Heart left ventricle (tissue), 16 donors: ENCODE results near the gene PADI6. TPM values are rescaled to one million over a fixed set of nuclear protein-coding genes. Genes with fewer than 3 reads are reported as not detected.

ENCODE experiments used
- ATAC-seq, 4 donors: fragments of 200-7000 bp; cut with Tn5 transposase; one replicate each; pipeline ENCODE4 v1.9.1; 2020 to 2022; ENCODE audit warnings: moderate library complexity in 4 of 4, mild to moderate bottlenecking in 3 of 4, moderate number of reproducible peaks in 1 of 4
- DNase-seq, 5 donors: peaks; one replicate each; pipeline ENCODE4 v3.0.0-alpha.2; 2020
- H3K27ac ChIP-seq, 12 donors: fragments of 200-600 bp; sonication (generic) in 4 of 12; one replicate each; pipeline versions ENCODE4 v1.5.0 to v1.8.0; 2016 to 2022; ENCODE audit warnings: mild to moderate bottlenecking in 2 of 12
- H3K27me3 ChIP-seq, 9 donors: fragments of 200-600 bp; sonication (generic) in 2 of 9; one replicate each; pipeline versions ENCODE4 v1.5.1 to v1.8.0; 2016 to 2022; ENCODE audit warnings: mild to moderate bottlenecking in 3 of 9
- H3K36me3 ChIP-seq, 9 donors: fragments of 200-600 bp; sonication (generic) in 2 of 9; one replicate each; pipeline versions ENCODE4 v1.5.0 to v1.8.0; 2018 to 2022; ENCODE audit warnings: mild to moderate bottlenecking in 2 of 9
- H3K4me1 ChIP-seq, 12 donors: fragments of 200-600 bp; sonication (generic) in 4 of 12; one replicate each; pipeline versions ENCODE4 v1.5.0 to v1.8.0; 2016 to 2022; ENCODE audit warnings: mild to moderate bottlenecking in 3 of 12
- H3K4me3 ChIP-seq, 12 donors: fragments of 200-600 bp; sonication (generic) in 4 of 12; one replicate each; pipeline versions ENCODE4 v1.5.0 to v1.8.0; 2017 to 2022; ENCODE audit warnings: mild to moderate bottlenecking in 9 of 12, moderate library complexity in 4 of 12
- H3K9me3 ChIP-seq, 12 donors: fragments of 200-600 bp; sonication (generic) in 4 of 12; one replicate each; pipeline versions ENCODE4 v1.5.0 to v1.8.0; 2016 to 2022; ENCODE audit warnings: mild to moderate bottlenecking in 1 of 12
- POLR2A ChIP-seq, 2 donors: fragments of 450-650 bp; IDR thresholded peaks; one replicate each; pipeline ENCODE4 v1.6.1; 2017; ENCODE audit warnings: antibody characterized with exemption in 2 of 2, mild to moderate bottlenecking in 2 of 2, moderate library complexity in 2 of 2
- WGBS, 4 donors: extraction: QIAGEN DNeasy Blood & Tissue Kit in 2 of 4; methylation state at CpG; one replicate each; pipeline versions ENCODE4 v1.1.5 to v1.1.7; 2013 to 2018; 5-methylcytosine and 5-hydroxymethylcytosine counted together
- intact Hi-C, 10 donors: fragments of 100-400 bp; cut with DNase I; formaldehyde crosslinking; loops; one replicate each; pipeline versions ENCODE4 v1.11.1 to v1.14.2; 2022
- polyA plus RNA-seq, 2 donors: library from polyadenylated mRNA; stranded (reverse); fragments of 200-250 nt; gene quantifications; one replicate each; pipeline ENCODE4 v1.2.3, GENCODE V29; 2013
- total RNA-seq, 9 donors: library from RNA; depleted of rRNA in 2 of 9; stranded (reverse); fragments of >200 nt in 2 of 9; fragmentation: NEBNext Ultra II Directional in 3 of 9; extraction: Animal tissue kit (Norgen Biotek cat#: 25700) in 3 of 9; gene quantifications; one replicate each; pipeline versions ENCODE4 v1.1.0 to v1.2.4, GENCODE V29; 2016 to 2023
- TF ChIP-seq, protein P1 (sequence below), 12 donors: fragments of 200-600 bp; sonication (generic) in 4 of 12; IDR thresholded peaks; one replicate each; pipeline versions ENCODE4 v1.5.0 to v1.8.0; 2018 to 2022; ENCODE audit warnings: antibody characterized with exemption in 12 of 12, mild to moderate bottlenecking in 5 of 12
- donor health status: ischemic (EF 13 %, LVEDD 7.1; RV severe dilation, severe dysfunction).
- donor health status: healthy with polysubstance abuse.
- donor health status: DM: no; HTN: yes; CAD: no.
- donor health status: DM: no; HTN: no; CAD: no.
- donor health status: ischemic (EF 25% LVEDD 6.9; RV normal size, moderate dysfunction).
- donor health status: ischemic (EF 25% LVEDD 5.7; RV mildly dilated, moderate dysfunction).
- donor health status: healthy.
- donor health status: DM: yes; HTN: yes; CAD: no.
- donor health status: ischemic (EF 35%, LVEDD 5.7; RV mildly dilated, moderate dysfunction).
- donor health status: nonischemic (EF 11% LVEDD 7.7; RV severe dilation, severe dysfunction).
- donor health status: DM: yes; HTN: yes; CAD: no.
- donor health status: PGD.
- donor health status: ischemic (EF 29% LVEDD 5.4; RV normal size, mild dysfunction).
- donor health status: nonischemic (EF 23%, LVEDD 6.1; RV moderate dilation, normal function).

Gene PADI6
- total and polyA plus RNA-seq, 11 donors = not detected

DNA sequence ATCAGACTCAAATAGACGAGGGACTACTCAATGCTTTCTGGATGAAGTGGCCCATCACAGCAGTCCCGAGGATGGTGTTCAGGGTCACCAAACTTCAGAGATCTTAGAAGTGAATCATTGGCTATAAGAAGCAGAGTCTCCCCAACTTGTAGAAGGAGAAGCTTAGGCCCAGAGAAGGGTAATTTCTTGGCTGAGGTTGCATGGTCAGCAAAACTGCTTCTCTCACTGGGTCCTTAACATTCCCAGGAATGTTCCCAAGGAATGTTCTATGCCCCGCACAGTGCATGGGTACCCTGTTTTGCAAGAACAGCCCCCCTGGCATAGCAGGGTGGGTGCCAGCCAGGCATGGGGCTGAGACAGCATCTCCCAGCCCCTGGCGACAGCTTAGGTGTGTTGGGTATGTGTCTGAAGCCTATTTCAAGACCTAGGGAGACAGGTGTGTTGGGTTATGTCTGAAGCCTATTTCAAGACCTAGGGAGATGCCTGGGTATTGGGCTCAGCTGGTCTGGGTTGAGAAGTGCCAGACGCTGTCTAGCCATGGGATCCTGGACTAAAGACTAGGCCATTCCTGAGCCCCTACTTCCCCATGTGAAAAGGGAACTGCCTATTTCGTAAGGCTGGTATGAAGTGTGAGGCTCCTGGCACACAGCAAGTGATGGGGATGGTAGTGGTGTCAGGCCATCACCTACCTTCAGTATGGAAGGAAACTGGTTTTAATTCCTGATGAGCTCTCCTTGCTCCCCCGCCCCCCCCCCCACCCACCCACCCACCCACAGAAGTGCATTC lies 26.1 kb downstream of the PADI6 start:
- H3K27me3 ChIP-seq = no peaks in the 10 kb centered on the region
- no peak for TF ChIP-seq POLR2A (IDR thresholded peaks at IDR 0.05)
- TF ChIP-seq, protein P1, sequence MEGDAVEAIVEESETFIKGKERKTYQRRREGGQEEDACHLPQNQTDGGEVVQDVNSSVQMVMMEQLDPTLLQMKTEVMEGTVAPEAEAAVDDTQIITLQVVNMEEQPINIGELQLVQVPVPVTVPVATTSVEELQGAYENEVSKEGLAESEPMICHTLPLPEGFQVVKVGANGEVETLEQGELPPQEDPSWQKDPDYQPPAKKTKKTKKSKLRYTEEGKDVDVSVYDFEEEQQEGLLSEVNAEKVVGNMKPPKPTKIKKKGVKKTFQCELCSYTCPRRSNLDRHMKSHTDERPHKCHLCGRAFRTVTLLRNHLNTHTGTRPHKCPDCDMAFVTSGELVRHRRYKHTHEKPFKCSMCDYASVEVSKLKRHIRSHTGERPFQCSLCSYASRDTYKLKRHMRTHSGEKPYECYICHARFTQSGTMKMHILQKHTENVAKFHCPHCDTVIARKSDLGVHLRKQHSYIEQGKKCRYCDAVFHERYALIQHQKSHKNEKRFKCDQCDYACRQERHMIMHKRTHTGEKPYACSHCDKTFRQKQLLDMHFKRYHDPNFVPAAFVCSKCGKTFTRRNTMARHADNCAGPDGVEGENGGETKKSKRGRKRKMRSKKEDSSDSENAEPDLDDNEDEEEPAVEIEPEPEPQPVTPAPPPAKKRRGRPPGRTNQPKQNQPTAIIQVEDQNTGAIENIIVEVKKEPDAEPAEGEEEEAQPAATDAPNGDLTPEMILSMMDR (IDR thresholded peaks at IDR 0.05) = no peak
- no peaks in the 10 kb centered on the region for H3K36me3 ChIP-seq
- intact Hi-C loops = no loop called here
- no peak overlapping the region for H3K4me3 ChIP-seq
- ATAC-seq (no peak), DNase-seq (no peak)
- H3K27ac ChIP-seq = no peak overlapping the region
- 75 to 92% (median 84%) methylated on average over 4 to 7 of the region's 7 CpGs for WGBS, 4 donors
- no peaks in the 10 kb centered on the region for H3K9me3 ChIP-seq
- H3K4me1 ChIP-seq = no peaks in the 10 kb centered on the region

DNA sequence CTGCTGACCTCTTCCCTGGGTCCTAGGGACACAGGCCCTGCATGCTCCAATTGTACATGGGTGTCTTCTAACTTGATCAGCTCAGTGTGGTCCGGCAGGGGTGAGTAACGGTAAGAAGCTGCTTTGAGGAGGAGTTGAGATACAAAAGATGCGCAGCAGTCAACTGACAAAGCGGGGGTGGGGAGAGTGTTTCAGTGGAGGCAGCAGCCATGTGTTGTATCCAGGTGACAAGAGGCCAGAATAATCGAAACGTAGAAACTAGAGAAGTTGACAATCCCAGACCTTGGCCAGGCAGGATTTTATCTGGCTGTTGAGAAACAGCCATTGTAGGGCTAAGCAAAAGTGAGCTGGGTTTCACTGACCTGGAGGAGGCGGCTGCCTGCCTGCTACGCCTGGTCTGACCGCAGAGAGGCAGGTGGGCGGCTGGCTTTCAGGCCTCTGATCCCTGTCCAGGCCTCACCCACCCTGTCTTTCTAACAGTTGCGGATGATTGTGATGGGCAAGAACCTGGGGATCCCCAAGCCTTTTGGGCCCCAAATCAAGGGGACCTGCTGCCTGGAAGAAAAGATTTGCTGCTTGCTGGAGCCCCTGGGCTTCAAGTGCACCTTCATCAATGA lies 28.8 kb downstream of the PADI6 start:
- DNase-seq = no peak
- Histone ChIP-seq H3K36me3 (no peaks in the 10 kb centered on the region), H3K4me1 (no peaks in the 10 kb centered on the region), H3K27me3 (no peaks in the 10 kb centered on the region), H3K27ac (no peak overlapping the region), H3K9me3 (no peaks in the 10 kb centered on the region), H3K4me3 (no peak overlapping the region)
- ATAC-seq = no peak
- TF ChIP-seq, protein P1 (IDR thresholded peaks at IDR 0.05) = no peak
- no peak for TF ChIP-seq POLR2A (IDR thresholded peaks at IDR 0.05)
- WGBS, 4 donors = 81 to 86% (median 85%) methylated on average over 11 of the region's 11 CpGs
- intact Hi-C loops = loop anchor here in 5 of 10 donors (5.0 to 10.0 kb wide), 2 partner anchors 274 to 276 kb away; no protein-coding TSS in a partner anchor

DNA sequence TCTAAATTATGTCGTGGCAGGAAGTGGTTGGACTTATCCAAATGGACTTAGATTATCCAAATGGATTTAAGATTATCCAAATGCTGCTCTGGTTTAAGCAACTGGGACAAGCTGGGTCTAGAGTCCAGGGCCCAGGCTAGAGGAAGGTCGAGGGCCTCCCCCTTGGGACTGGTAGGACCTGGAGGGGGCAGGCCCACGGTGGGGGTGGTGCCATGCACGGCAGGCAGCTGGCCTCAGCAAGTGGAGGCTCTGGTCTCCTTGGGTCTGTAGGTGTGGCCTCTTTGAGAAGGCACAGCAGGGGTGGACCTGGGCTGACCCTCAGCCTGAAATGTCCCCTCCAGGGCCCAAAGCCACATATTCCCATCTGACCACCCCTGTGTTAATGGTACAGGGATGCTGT lies 29.8 kb downstream of the PADI6 start:
- WGBS, 4 donors = 49 to 63% (median 57%) methylated on average over 4 of the region's 4 CpGs
- ATAC-seq (no peak), DNase-seq (no peak)
- H3K4me1 ChIP-seq = no peaks in the 10 kb centered on the region
- TF ChIP-seq, protein P1 (IDR thresholded peaks at IDR 0.05) = no peak
- no peak for TF ChIP-seq POLR2A (IDR thresholded peaks at IDR 0.05)
- no peaks in the 10 kb centered on the region for H3K27me3 ChIP-seq
- intact Hi-C loops = loop anchor here in 5 of 10 donors (5.0 to 10.0 kb wide), 2 partner anchors 275 to 277 kb away; no protein-coding TSS in a partner anchor
- H3K4me3 ChIP-seq = no peak overlapping the region
- H3K27ac ChIP-seq = no peak overlapping the region
- no peaks in the 10 kb centered on the region for H3K36me3 ChIP-seq
- no peaks in the 10 kb centered on the region for H3K9me3 ChIP-seq

DNA sequence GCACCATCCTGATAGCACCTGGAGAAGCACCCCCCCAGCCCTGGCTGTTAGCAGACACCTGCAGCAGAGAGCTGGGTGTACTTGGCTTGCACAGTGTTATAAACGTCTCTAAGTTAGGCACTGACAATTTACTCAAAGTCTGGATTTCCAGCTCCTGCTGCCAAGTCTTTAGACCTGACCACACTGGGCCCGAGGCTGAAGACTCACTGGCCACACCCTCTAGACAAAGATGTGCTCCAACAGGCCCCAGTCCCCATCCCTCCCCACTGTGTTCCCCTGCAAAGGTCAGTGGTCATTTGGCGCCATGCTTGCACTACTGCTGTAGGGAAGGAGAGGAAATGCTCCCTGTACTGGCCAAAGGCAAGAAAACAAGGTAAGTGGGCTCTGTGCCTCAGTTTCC lies 31.1 kb downstream of the PADI6 start:
- DNase-seq (no peak), ATAC-seq (no peak)
- WGBS, 4 donors = 38 to 70% (median 61%) methylated on average over 2 to 3 of the region's 3 CpGs
- no peak overlapping the region for H3K4me3 ChIP-seq
- no peaks in the 10 kb centered on the region for H3K9me3 ChIP-seq
- intact Hi-C loops = loop anchor here in 5 of 10 donors (5.0 to 10.0 kb wide), 2 partner anchors 276 to 278 kb away; no protein-coding TSS in a partner anchor
- H3K27ac ChIP-seq = no peak overlapping the region
- TF ChIP-seq, protein P1 (IDR thresholded peaks at IDR 0.05) = no peak
- no peak for TF ChIP-seq POLR2A (IDR thresholded peaks at IDR 0.05)
- H3K36me3 ChIP-seq = peaks cover 0 to 11% (median 3%) of the 10 kb centered on the region in 9 donors
- H3K4me1 ChIP-seq = no peaks in the 10 kb centered on the region
- no peaks in the 10 kb centered on the region for H3K27me3 ChIP-seq
